GM12878 (cell line): Measurements from ENCODE around the gene COX17. TPM values are rescaled to one million over a fixed set of nuclear protein-coding genes. Genes with fewer than 3 reads are reported as not detected.

ENCODE experiments used
- ATAC-seq: fragments of 200-7000 bp; cut with Tn5 transposase; 3 replicates; pipeline ENCODE4 v1.9.1; 2020; ENCODE audit warnings: mild to moderate bottlenecking, moderate library complexity
- BruUV-seq: library from RNA; stranded (reverse); fragments of 400-500 nt; replicated peaks from 2 replicates; lab custom pipeline; 2021; lab: Mats Ljungman, UMichigan
- CTCF ChIA-PET: fragments of 300-600 bp; sonication (Branson Sonifier 250); formaldehyde crosslinking; extraction: SDS; loops from one replicate; lab custom pipeline; 2021; ENCODE audit warnings: inconsistent platforms; lab: Yijun Ruan, JAX
- POLR2A ChIA-PET: fragments of 350-600 bp; formaldehyde crosslinking; extraction: SDS; loops from one replicate; lab custom pipeline; 2021; ENCODE audit warnings: inconsistent platforms; lab: Charles Lee
- RAD21 ChIA-PET: fragments of 300-600 bp; sonication (Branson Sonifier 250); formaldehyde crosslinking; loops from one replicate; lab custom pipeline; 2023; ENCODE audit warnings: antibody characterized with exemption; ENCODE audit not compliant: unreplicated experiment; lab: Charles Lee
- SMC1A ChIA-PET: fragments of 300-600 bp; sonication (Branson Sonifier 250); formaldehyde crosslinking; loops from one replicate; lab custom pipeline; 2023; ENCODE audit not compliant: unreplicated experiment, uncharacterized antibody; lab: Charles Lee
- DNase-seq: peaks from one replicate; pipeline ENCODE4 v3.0.0-alpha.2; 2011; ENCODE audit warnings: low read depth, low spot score
- FAIRE-seq: peaks from 3 replicates; lab custom pipeline; 2011; peaks lifted over from hg19 to GRCh38; lab: Jason Lieb, UNC
- H2AFZ ChIP-seq: 2 replicates; pipeline ENCODE4 v1.6.0; 2011; ENCODE audit warnings: low read depth, low read length, control low read depth; ENCODE audit not compliant: control insufficient read depth
- H3K27ac ChIP-seq: 2 replicates; pipeline ENCODE4 v1.5.1; 2011; ENCODE audit warnings: control low read depth; ENCODE audit not compliant: control insufficient read depth, insufficient read depth
- H3K27me3 ChIP-seq, 2 experiments: replicated peaks in 1 of 2; 2 replicates each; pipeline versions ENCODE4 v1.6.0 to v1.6.1; 2011; ENCODE audit warnings: low read length in 1 of 2; ENCODE audit not compliant: control insufficient read depth in 2 of 2, insufficient read depth in 2 of 2
- H3K36me3 ChIP-seq, 2 experiments: 2 replicates each; pipeline ENCODE4 v1.5.1; 2011; ENCODE audit warnings: low read length in 1 of 2; ENCODE audit not compliant: control insufficient read depth in 2 of 2, insufficient read depth in 2 of 2
- H3K4me1 ChIP-seq: 2 replicates; pipeline ENCODE4 v1.6.1; 2011; ENCODE audit warnings: mild to moderate bottlenecking, low read length, moderate library complexity, mixed read lengths; ENCODE audit not compliant: control insufficient read depth, insufficient read depth
- H3K4me2 ChIP-seq: 2 replicates; pipeline ENCODE4 v1.6.0; 2011; ENCODE audit warnings: control low read depth; ENCODE audit not compliant: control insufficient read depth, insufficient read depth
- H3K4me3 ChIP-seq: fragments of 200-600 bp; sonication (generic); 2 replicates; pipeline ENCODE4 v1.5.1; 2016
- H3K79me2 ChIP-seq: 2 replicates; pipeline ENCODE4 v1.6.0; 2011; ENCODE audit warnings: low read length; ENCODE audit not compliant: control insufficient read depth, insufficient read depth
- H3K9ac ChIP-seq: 2 replicates; pipeline ENCODE4 v1.8.0; 2011; ENCODE audit warnings: low read length, control low read depth, mixed read lengths; ENCODE audit not compliant: control insufficient read depth, insufficient read depth
- H3K9me3 ChIP-seq: replicated peaks from 3 replicates; pipeline ENCODE4 v1.5.1; 2011; ENCODE audit warnings: mild to moderate bottlenecking, low read length; ENCODE audit not compliant: control insufficient read depth, insufficient read depth
- H4K20me1 ChIP-seq: 2 replicates; pipeline ENCODE4 v1.6.0; 2011; ENCODE audit not compliant: control insufficient read depth, insufficient read depth
- BCL11A ChIP-seq: IDR thresholded peaks from 2 replicates; pipeline ENCODE4 v1.6.1; 2011; ENCODE audit warnings: low read depth, low read length
- IKZF2 ChIP-seq, 2 experiments: fragments of 450-650 bp; IDR thresholded peaks; 2 replicates each; pipeline ENCODE4 v1.6.1; 2017; ENCODE audit warnings: mild to moderate bottlenecking in 2 of 2, moderate library complexity in 2 of 2
- NKRF ChIP-seq: fragments of 450-650 bp; conservative IDR thresholded peaks from 2 replicates; pipeline ENCODE4 v1.6.1; 2017; ENCODE audit warnings: mild to moderate bottlenecking, moderate library complexity
- RAD21 ChIP-seq: IDR thresholded peaks from 2 replicates; pipeline ENCODE4 v1.6.1; 2011; ENCODE audit warnings: mild to moderate bottlenecking, low read depth, low read length, moderate library complexity; ENCODE audit not compliant: insufficient read depth
- YY1 ChIP-seq: IDR thresholded peaks from 2 replicates; pipeline ENCODE4 v1.6.1; 2011; ENCODE audit warnings: low read depth, mild to moderate bottlenecking, low read length
- WGBS: methylation state at CpG from one replicate; pipeline ENCODE4 v1.1.6; 2016; ENCODE audit warnings: low lambda C conversion rate; ENCODE audit not compliant: insufficient replicate concordance, insufficient coverage; ENCODE audit errors: missing lambda C conversion rate; 5-methylcytosine and 5-hydroxymethylcytosine counted together
- in situ Hi-C: fragments of 300-500 bp; cut with MboI; formaldehyde crosslinking; loops from 9 replicates; pipeline ENCODE4 v1.14.3; 2018; ENCODE audit warnings: mixed read lengths
- intact Hi-C: fragments of 100-400 bp; cut with micrococcal nuclease; formaldehyde crosslinking; loops from one replicate; pipeline ENCODE4 v1.14.2; 2022; ENCODE audit not compliant: unreplicated experiment
- polyA plus RNA-seq, 11 experiments: library from polyadenylated mRNA; depleted of rRNA in 4 of 11; unstranded in 6 of 11; stranded (reverse) in 5 of 11; fragments of >200 nt; fragmentation: Nextera tagmentation in 4 of 11; fragmentation: Illumina TruSeq in 1 of 11; extraction: Ambion mirVana in 4 of 11; extraction: Trizol in 1 of 11; gene quantifications; 1 replicate in 1 of 11; 2 replicates in 10 of 11; pipeline versions ENCODE4 v1.2.1 to v1.2.3, GENCODE V29; 2011 to 2016; ENCODE audit warnings: inconsistent platforms in 2 of 11, missing spikeins in 2 of 11, low read depth in 1 of 11
- total RNA-seq, 4 experiments: library from RNA; depleted of rRNA in 3 of 4; stranded (reverse); fragments of >200 nt in 3 of 4; fragmentation: Illumina TruSeq in 1 of 4; extraction: Trizol in 1 of 4; gene quantifications; 2 replicates each; pipeline versions ENCODE4 v1.2.1 to v1.2.3, GENCODE V29; 2013 to 2021

Gene COX17
- total and polyA plus RNA-seq, 10 of the 15 experiments (the other 5 are each of a cell fraction or from before 2014, with no cell fraction given): 111 to 717 (median 243) TPM

DNA sequence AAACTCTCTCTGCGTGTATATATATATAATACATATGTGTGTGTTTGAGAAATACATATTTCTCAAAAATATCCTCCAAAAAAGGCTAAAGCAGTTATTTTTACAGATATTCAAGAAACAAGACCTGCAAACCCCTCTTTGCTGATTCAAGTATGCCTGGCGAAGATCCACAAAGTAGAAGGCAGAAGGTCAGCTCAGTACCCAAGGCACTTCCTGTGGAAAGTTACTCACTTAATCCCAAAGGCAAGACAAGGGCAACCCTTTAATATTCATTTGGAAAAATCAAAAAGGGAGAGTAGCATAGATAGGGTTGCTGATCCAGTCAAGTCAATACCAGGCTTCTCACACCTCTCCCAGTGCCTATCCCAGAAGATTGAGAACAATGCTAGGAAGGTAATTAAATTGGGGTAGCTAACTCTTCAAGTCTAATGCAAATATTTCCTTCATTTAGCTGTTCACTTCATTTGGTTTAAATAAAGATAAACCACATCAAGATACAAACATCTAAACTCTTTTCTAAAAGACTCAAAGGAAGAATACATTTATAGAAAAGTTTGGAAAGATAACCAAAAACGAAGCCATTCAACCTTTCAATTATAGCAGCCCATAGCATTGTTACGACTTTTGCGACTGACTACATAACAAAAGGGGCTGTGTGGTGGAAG lies 7.2 kb downstream of the COX17 start:
- in situ Hi-C loops (no loop called here), intact Hi-C loops (no loop called here)
- SMC1A ChIA-PET: interaction anchor here (1.0 to 8.0 kb wide), 3 partner anchors 8 to 22 kb away, joined by 3 to 100 read pairs (median 3); partner anchors contain the start of gene COX17
- 96% methylated on average over 5 of the region's 5 CpGs for WGBS
- Histone ChIP-seq H3K4me2 (0 out of 2 replicates have a peak overlapping the region, but pooled peaks have one; percentile 22), H3K79me2 (peaks cover 36% of the 10 kb centered on the region), H3K27ac (0 out of 2 replicates have a peak overlapping the region, but pooled peaks have one; percentile 10), H3K27me3 (no peaks in the 10 kb centered on the region), H3K9me3 (no peaks in the 10 kb centered on the region; the same call in 2 of the 3 replicates), H4K20me1 (no peaks in the 10 kb centered on the region), H3K9ac (no peak overlapping the region; the same call in 1 of the 2 replicates), H3K4me1 (peaks cover 6% of the 10 kb centered on the region), H2AFZ (no peak overlapping the region), H3K36me3 (peaks cover 3 to 17% of the 10 kb centered on the region in 2 experiments), H3K4me3 (no peak overlapping the region)
- no peak for ATAC-seq
- CTCF ChIA-PET: interaction anchor here (0.8 to 9.5 kb wide), 3 partner anchors 70 to 391 kb away, joined by 3 to 71 read pairs (median 4); partner anchors contain the start of gene PLA1A
- FAIRE-seq: no peak
- RAD21 ChIA-PET: interaction anchor here (0.7 kb wide), 1 partner anchor 69 kb away, joined by 3 read pairs; no protein-coding TSS in a partner anchor
- POLR2A ChIA-PET: interaction anchor here (0.8 kb wide), 1 partner anchor 34 kb away, joined by 3 read pairs; no protein-coding TSS in a partner anchor
- no peak for DNase-seq
- BruUV-seq: no TSS peak
- TF ChIP-seq RAD21 (no peak), YY1 (no peak), NKRF (no peak), IKZF2 (IDR thresholded peaks at IDR 0.05) (no peak), BCL11A (no peak)
